Fibroblast of lung (primary cell): Measurements from ENCODE around the gene CRTAP.

ENCODE experiments used
- CTCF ChIP-seq, 2 donors: IDR thresholded peaks in 1 of 2; conservative IDR thresholded peaks in 1 of 2; 1 replicate in 1 of 2; 2 replicates in 1 of 2; pipeline ENCODE4 v1.5.1; 2011 to 2012; ENCODE audit warnings: low read length in 2 of 2, control low read depth in 1 of 2, inconsistent platforms in 1 of 2, low read depth in 1 of 2, mild to moderate bottlenecking in 1 of 2
- EZH2 ChIP-seq: IDR thresholded peaks from 2 replicates; pipeline ENCODE4 v1.5.1; 2012; ENCODE audit warnings: low read length, control low read depth, mild to moderate bottlenecking; ENCODE audit errors: missing control alignments

GRCh38 chr3:33166095-33166494 lies 52.3 kb downstream of the CRTAP start:
- no peak for TF ChIP-seq CTCF (conservative IDR thresholded peaks at IDR 0.05 in 1 of 2, IDR thresholded peaks at IDR 0.05 in 1 of 2; ENCODE audit: low read depth in 1 of 2, low read length in 2 of 2)
- no peak for TF ChIP-seq EZH2
